K562 (cell line): Measurements from ENCODE around the gene ATP2A3. TPM values are rescaled to one million over a fixed set of nuclear protein-coding genes. Genes with fewer than 3 reads are reported as not detected.

ENCODE experiments used
- CBX2 ChIP-seq: fragments of 200-600 bp; sonication (generic); IDR thresholded peaks from one replicate; pipeline ENCODE4 v1.6.1; 2012; ENCODE audit warnings: mild to moderate bottlenecking, low read length, inconsistent platforms; ENCODE audit not compliant: insufficient read depth, poor library complexity, severe bottlenecking
- CEBPB ChIP-seq: fragments of 450-650 bp; IDR thresholded peaks from 2 replicates; pipeline ENCODE4 v1.6.1; 2016; ENCODE audit warnings: missing genetic modification characterization, missing compliant biosample characterization
- CEBPG ChIP-seq, 3 experiments: fragments of 200-800 bp in 1 of 3; sonication (Bioruptor generic) in 1 of 3; sonication (generic) in 1 of 3; formaldehyde crosslinking in 1 of 3; IDR thresholded peaks in 2 of 3; conservative IDR thresholded peaks in 1 of 3; 2 replicates each; pipeline versions ENCODE4 v1.6.1 to v1.8.0; 2016 to 2022; ENCODE audit warnings: missing compliant biosample characterization in 2 of 3, missing genetic modification characterization in 2 of 3, mild to moderate bottlenecking in 1 of 3, missing genetic modification reagents in 1 of 3
- COPS2 ChIP-seq: fragments of 450-650 bp; conservative IDR thresholded peaks from 2 replicates; pipeline ENCODE4 v1.6.1; 2016; ENCODE audit warnings: mild to moderate bottlenecking, moderate library complexity
- LCOR ChIP-seq: sonication (generic); formaldehyde crosslinking; IDR thresholded peaks from 2 replicates; pipeline ENCODE4 v1.8.0; 2022; ENCODE audit warnings: mild to moderate bottlenecking, missing genetic modification reagents
- MAZ ChIP-seq, 2 experiments: fragments of 450-650 bp in 1 of 2; sonication (generic) in 1 of 2; formaldehyde crosslinking; IDR thresholded peaks in 1 of 2; conservative IDR thresholded peaks in 1 of 2; 2 replicates each; pipeline versions ENCODE4 v1.4.0 to v1.5.0; 2020; ENCODE audit warnings: mild to moderate bottlenecking in 1 of 2, missing genetic modification reagents in 1 of 2
- TBL1XR1 ChIP-seq, 2 experiments: IDR thresholded peaks; 2 replicates each; pipeline ENCODE4 v1.6.1; 2012; ENCODE audit warnings: improper control_type of control experiment in 2 of 2, low read length in 2 of 2, mild to moderate bottlenecking in 1 of 2
- TGIF2 ChIP-seq: sonication (generic); formaldehyde crosslinking; IDR thresholded peaks from 2 replicates; pipeline ENCODE4 v1.8.1; 2022; ENCODE audit warnings: mild to moderate bottlenecking, missing genetic modification reagents, moderate library complexity
- TSC22D4 ChIP-seq: fragments of 450-650 bp; IDR thresholded peaks from 2 replicates; pipeline ENCODE4 v1.6.1; 2016; ENCODE audit warnings: missing genetic modification characterization, missing biosample characterization, control low read depth
- ZNF324 ChIP-seq: fragments of 250-450 bp; sonication (Bioruptor Pico); IDR thresholded peaks from 2 replicates; pipeline ENCODE4 v1.4.0; 2020; ENCODE audit warnings: mild to moderate bottlenecking
- ZNF76 ChIP-seq: fragments of 250-450 bp; sonication (Bioruptor Pico); IDR thresholded peaks from 2 replicates; pipeline ENCODE4 v1.4.0; 2020; ENCODE audit warnings: mild to moderate bottlenecking, moderate library complexity, borderline replicate concordance
- polyA plus RNA-seq, 8 experiments: library from polyadenylated mRNA; depleted of rRNA in 4 of 8; stranded (reverse) in 5 of 8; unstranded in 3 of 8; fragments of >200 nt; fragmentation: Nextera tagmentation in 2 of 8; fragmentation: Illumina TruSeq in 1 of 8; extraction: Ambion mirVana in 2 of 8; extraction: Trizol in 1 of 8; gene quantifications; 2 replicates each; pipeline versions ENCODE4 v1.2.1 to v1.2.3, GENCODE V29; 2011 to 2014; ENCODE audit warnings: inconsistent platforms in 1 of 8, missing spikeins in 1 of 8
- total RNA-seq, 7 experiments: library from RNA; depleted of rRNA in 6 of 7; stranded (reverse); fragments of >200 nt in 6 of 7; fragmentation: Illumina TruSeq in 2 of 7; extraction: Trizol in 2 of 7; gene quantifications; 2 replicates each; pipeline versions ENCODE4 v1.2.1 to v1.2.3, GENCODE V29; 2011 to 2021; ENCODE audit warnings: low replicate concordance in 1 of 7
- TF ChIP-seq, protein P1 (sequence below), 3 experiments: IDR thresholded peaks in 2 of 3; conservative IDR thresholded peaks in 1 of 3; 2 replicates each; pipeline ENCODE4 v1.5.1; 2011 to 2012; ENCODE audit warnings: low read length in 3 of 3, mild to moderate bottlenecking in 3 of 3, control low read depth in 2 of 3, improper control_type of control experiment in 1 of 3, inconsistent platforms in 1 of 3, low read depth in 1 of 3, mixed read lengths in 1 of 3, moderate library complexity in 1 of 3; ENCODE audit not compliant: insufficient read depth in 2 of 3
- TF ChIP-seq, protein P2 (sequence below): fragments of 450-650 bp; IDR thresholded peaks from 2 replicates; pipeline ENCODE4 v1.6.1; 2016; ENCODE audit warnings: mild to moderate bottlenecking, moderate library complexity

The ATP2A3 gene
- total and polyA plus RNA-seq, 9 of the 15 experiments (the other 6 are each of a cell fraction or from before 2014, with no cell fraction given) = 0.65 to 103 (median 31.3) TPM

DNA sequence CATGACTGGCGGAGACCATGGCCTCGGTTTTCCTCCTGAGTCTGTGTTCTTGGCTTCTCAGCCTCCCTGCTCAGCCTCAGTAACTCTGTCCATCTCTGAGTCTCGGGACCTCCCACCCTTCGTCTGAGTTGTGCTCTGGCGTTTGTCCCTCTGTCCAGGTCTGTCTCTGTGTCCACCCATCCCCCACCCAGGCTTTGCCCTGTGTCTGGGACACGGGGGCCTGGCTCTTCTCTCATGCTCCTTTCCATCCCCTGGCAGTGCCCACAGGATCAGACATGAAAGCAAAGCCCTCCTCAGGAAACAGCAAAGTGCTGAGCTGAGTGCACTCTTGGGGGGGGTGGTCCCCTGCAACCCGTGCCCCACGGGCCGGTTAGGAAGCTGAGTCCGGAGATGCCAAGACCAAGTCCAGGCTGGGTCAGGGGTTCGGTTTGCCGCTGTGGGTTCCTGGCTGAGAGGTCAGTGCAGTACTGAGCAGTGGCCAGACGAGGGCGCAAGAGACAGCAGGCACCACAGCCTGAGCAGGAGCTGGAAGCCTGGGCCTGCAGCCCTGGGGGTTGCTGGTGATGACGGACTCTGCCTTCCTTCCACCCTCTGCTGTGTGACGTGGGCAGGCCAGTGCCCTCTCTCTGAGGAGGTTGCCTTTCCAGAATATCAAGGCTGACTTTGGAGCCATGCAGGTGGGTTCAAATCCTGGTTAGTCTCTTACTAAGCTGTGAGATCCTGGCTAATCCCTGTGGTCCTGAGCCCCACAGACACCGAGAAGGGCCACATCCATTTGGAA is 50.5 kb downstream of the ATP2A3 start (continued):
- 0 out of 4 replicates have a peak, but pooled peaks of 1 of the 2 experiments have one; percentile 45 for TF ChIP-seq MAZ (CRISPR knock-in tag; conservative IDR thresholded peaks at IDR 0.05 in 1 of 2, IDR thresholded peaks at IDR 0.05 in 1 of 2)
- no peak for TF ChIP-seq ZNF76 (CRISPR knock-in tag)
- TF ChIP-seq, protein P1, sequence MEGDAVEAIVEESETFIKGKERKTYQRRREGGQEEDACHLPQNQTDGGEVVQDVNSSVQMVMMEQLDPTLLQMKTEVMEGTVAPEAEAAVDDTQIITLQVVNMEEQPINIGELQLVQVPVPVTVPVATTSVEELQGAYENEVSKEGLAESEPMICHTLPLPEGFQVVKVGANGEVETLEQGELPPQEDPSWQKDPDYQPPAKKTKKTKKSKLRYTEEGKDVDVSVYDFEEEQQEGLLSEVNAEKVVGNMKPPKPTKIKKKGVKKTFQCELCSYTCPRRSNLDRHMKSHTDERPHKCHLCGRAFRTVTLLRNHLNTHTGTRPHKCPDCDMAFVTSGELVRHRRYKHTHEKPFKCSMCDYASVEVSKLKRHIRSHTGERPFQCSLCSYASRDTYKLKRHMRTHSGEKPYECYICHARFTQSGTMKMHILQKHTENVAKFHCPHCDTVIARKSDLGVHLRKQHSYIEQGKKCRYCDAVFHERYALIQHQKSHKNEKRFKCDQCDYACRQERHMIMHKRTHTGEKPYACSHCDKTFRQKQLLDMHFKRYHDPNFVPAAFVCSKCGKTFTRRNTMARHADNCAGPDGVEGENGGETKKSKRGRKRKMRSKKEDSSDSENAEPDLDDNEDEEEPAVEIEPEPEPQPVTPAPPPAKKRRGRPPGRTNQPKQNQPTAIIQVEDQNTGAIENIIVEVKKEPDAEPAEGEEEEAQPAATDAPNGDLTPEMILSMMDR (IDR thresholded peaks at IDR 0.05 in 2 of 3, conservative IDR thresholded peaks at IDR 0.05 in 1 of 3; ENCODE audit: insufficient read depth in 2 of 3, low read depth in 1 of 3, low read length in 3 of 3) = peak; percentile 84 to 92 (median 87)
- TF ChIP-seq CBX2 = no peak
- TF ChIP-seq LCOR (CRISPR knock-in tag) = no peak
- no peak for TF ChIP-seq TSC22D4 (tag)
- 0 out of 4 replicates have a peak, but pooled peaks of 1 of the 2 experiments have one; percentile 19 for TF ChIP-seq TBL1XR1 (IDR thresholded peaks at IDR 0.05; ENCODE audit: low read length in 2 of 2)
- no peak for TF ChIP-seq COPS2
- TF ChIP-seq CEBPB (tag) = no peak
- TF ChIP-seq TGIF2 (CRISPR knock-in tag) = no peak
- TF ChIP-seq, protein P2, sequence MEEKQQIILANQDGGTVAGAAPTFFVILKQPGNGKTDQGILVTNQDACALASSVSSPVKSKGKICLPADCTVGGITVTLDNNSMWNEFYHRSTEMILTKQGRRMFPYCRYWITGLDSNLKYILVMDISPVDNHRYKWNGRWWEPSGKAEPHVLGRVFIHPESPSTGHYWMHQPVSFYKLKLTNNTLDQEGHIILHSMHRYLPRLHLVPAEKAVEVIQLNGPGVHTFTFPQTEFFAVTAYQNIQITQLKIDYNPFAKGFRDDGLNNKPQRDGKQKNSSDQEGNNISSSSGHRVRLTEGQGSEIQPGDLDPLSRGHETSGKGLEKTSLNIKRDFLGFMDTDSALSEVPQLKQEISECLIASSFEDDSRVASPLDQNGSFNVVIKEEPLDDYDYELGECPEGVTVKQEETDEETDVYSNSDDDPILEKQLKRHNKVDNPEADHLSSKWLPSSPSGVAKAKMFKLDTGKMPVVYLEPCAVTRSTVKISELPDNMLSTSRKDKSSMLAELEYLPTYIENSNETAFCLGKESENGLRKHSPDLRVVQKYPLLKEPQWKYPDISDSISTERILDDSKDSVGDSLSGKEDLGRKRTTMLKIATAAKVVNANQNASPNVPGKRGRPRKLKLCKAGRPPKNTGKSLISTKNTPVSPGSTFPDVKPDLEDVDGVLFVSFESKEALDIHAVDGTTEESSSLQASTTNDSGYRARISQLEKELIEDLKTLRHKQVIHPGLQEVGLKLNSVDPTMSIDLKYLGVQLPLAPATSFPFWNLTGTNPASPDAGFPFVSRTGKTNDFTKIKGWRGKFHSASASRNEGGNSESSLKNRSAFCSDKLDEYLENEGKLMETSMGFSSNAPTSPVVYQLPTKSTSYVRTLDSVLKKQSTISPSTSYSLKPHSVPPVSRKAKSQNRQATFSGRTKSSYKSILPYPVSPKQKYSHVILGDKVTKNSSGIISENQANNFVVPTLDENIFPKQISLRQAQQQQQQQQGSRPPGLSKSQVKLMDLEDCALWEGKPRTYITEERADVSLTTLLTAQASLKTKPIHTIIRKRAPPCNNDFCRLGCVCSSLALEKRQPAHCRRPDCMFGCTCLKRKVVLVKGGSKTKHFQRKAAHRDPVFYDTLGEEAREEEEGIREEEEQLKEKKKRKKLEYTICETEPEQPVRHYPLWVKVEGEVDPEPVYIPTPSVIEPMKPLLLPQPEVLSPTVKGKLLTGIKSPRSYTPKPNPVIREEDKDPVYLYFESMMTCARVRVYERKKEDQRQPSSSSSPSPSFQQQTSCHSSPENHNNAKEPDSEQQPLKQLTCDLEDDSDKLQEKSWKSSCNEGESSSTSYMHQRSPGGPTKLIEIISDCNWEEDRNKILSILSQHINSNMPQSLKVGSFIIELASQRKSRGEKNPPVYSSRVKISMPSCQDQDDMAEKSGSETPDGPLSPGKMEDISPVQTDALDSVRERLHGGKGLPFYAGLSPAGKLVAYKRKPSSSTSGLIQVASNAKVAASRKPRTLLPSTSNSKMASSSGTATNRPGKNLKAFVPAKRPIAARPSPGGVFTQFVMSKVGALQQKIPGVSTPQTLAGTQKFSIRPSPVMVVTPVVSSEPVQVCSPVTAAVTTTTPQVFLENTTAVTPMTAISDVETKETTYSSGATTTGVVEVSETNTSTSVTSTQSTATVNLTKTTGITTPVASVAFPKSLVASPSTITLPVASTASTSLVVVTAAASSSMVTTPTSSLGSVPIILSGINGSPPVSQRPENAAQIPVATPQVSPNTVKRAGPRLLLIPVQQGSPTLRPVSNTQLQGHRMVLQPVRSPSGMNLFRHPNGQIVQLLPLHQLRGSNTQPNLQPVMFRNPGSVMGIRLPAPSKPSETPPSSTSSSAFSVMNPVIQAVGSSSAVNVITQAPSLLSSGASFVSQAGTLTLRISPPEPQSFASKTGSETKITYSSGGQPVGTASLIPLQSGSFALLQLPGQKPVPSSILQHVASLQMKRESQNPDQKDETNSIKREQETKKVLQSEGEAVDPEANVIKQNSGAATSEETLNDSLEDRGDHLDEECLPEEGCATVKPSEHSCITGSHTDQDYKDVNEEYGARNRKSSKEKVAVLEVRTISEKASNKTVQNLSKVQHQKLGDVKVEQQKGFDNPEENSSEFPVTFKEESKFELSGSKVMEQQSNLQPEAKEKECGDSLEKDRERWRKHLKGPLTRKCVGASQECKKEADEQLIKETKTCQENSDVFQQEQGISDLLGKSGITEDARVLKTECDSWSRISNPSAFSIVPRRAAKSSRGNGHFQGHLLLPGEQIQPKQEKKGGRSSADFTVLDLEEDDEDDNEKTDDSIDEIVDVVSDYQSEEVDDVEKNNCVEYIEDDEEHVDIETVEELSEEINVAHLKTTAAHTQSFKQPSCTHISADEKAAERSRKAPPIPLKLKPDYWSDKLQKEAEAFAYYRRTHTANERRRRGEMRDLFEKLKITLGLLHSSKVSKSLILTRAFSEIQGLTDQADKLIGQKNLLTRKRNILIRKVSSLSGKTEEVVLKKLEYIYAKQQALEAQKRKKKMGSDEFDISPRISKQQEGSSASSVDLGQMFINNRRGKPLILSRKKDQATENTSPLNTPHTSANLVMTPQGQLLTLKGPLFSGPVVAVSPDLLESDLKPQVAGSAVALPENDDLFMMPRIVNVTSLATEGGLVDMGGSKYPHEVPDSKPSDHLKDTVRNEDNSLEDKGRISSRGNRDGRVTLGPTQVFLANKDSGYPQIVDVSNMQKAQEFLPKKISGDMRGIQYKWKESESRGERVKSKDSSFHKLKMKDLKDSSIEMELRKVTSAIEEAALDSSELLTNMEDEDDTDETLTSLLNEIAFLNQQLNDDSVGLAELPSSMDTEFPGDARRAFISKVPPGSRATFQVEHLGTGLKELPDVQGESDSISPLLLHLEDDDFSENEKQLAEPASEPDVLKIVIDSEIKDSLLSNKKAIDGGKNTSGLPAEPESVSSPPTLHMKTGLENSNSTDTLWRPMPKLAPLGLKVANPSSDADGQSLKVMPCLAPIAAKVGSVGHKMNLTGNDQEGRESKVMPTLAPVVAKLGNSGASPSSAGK = no peak
- no peak for TF ChIP-seq CEBPG (CRISPR knock-in tag; IDR thresholded peaks at IDR 0.05)
- TF ChIP-seq CEBPG (tag; conservative IDR thresholded peaks at IDR 0.05 in 1 of 2, IDR thresholded peaks at IDR 0.05 in 1 of 2) = no peak
- no peak for TF ChIP-seq ZNF324 (CRISPR knock-in tag)
